ENCODE data around the gene PROM2. TPM values are rescaled to one million over a fixed set of nuclear protein-coding genes. Genes with fewer than 3 reads are reported as not detected.
A peak's percentile ranks its signal among the peaks of the same experiment; 100 is the strongest.

The PROM2 gene
- total RNA-seq, 1 experiment from 2014 or later, result 3.1 TPM

- Histone ChIP-seq H3K9me3 (ENCODE audit: control insufficient read depth, low read depth, low read length) (no peaks in the 10 kb centered on the region), H2BK20ac (ENCODE audit: low read depth, low read length, poor library complexity, severe bottlenecking) (no peak overlapping the region), H4K20me1 (ENCODE audit: control insufficient read depth, insufficient read depth, insufficient read length) (no peaks in the 10 kb centered on the region), H4K91ac (ENCODE audit: insufficient read length, low read depth, low read length) (no peak overlapping the region), H2BK12ac (ENCODE audit: insufficient read length, low read depth, low read length) (no peak overlapping the region), H2AFZ (ENCODE audit: low read length) (no peak overlapping the region), H3K56ac (ENCODE audit: insufficient read length, low read depth, low read length) (no peak overlapping the region), H2BK5ac (ENCODE audit: insufficient read length, low read length) (no peak overlapping the region), H3K79me1 (ENCODE audit: insufficient read depth, low read depth, low read length, poor library complexity, severe bottlenecking) (no peaks in the 10 kb centered on the region), H2BK15ac (ENCODE audit: low read depth, low read length) (no peak overlapping the region), H3K4ac (ENCODE audit: low read depth, low read length) (no peak overlapping the region), H3K23me2 (ENCODE audit: insufficient read length, low read depth, low read length, poor library complexity, severe bottlenecking) (no peaks in the 10 kb centered on the region), H2AK5ac (ENCODE audit: insufficient read length, low read length) (no peak overlapping the region), H4K8ac (replicated peaks; ENCODE audit: insufficient read length, low read depth, low read length) (no peak overlapping the region), H3K4me2 (ENCODE audit: insufficient read depth, insufficient read length, low read length) (no peak overlapping the region), H3K4me1 (ENCODE audit: insufficient read depth, low read length) (no peaks in the 10 kb centered on the region; the same call in 1 of the 2 replicates), H2BK120ac (ENCODE audit: low read depth, low read length, poor library complexity, severe bottlenecking) (no peak overlapping the region), H3T11ph (ENCODE audit: low read length) (no peak overlapping the region), H3K18ac (ENCODE audit: insufficient read length, low read depth, low read length) (no peak overlapping the region), H3K27me3 (ENCODE audit: insufficient read depth, low read length) (no peaks in the 10 kb centered on the region), H3K9ac (ENCODE audit: extremely low read depth, insufficient read length, low read length) (no peak overlapping the region), H3K23ac (ENCODE audit: insufficient read length, low read depth, low read length) (no peak overlapping the region), H3K14ac (ENCODE audit: insufficient read depth, low read length) (no peak overlapping the region), H4K5ac (ENCODE audit: insufficient read length, low read depth, low read length) (no peak overlapping the region), H3K27ac (ENCODE audit: insufficient read length, low read depth, low read length) (no peak overlapping the region), H3K79me2 (ENCODE audit: insufficient read depth, low read length) (no peaks in the 10 kb centered on the region)
- no CpG with 5 or more reads among the region's 11 CpGs for WGBS (ENCODE audit: extremely low coverage, insufficient read length, low lambda C conversion rate)
- Mint-ChIP-seq H3K9me3 (no peaks in the 10 kb centered on the region), H3K27ac (no peak overlapping the region), H3K36me3 (ENCODE audit: insufficient read depth in 1 of 3, low read depth in 3 of 3) (no peaks in the 10 kb centered on the region; a peak in 1 of 7 replicates), H3K4me1 (peaks cover 19 to 33% of the 10 kb centered on the region in 2 experiments), H3K4me3 (no peak overlapping the region), H3K27me3 (ENCODE audit: low read depth) (no peaks in the 10 kb centered on the region; the same call in 1 of the 2 replicates)
- TF ChIP-seq CTCF (conservative IDR thresholded peaks at IDR 0.05), result peak; percentile 54
- peak; percentile 74 for DNase-seq
Measured at GRCh38 chr2:95277246-95277906, 3.1 kb downstream of the PROM2 start.
